HEK293 (cell line): Measurements from ENCODE around the gene MPZL2.

Source experiments
- CTCF ChIA-PET: fragments of 350-600 bp; formaldehyde crosslinking; extraction: SDS; loops from one replicate; lab custom pipeline; 2021; ENCODE audit warnings: antibody characterized with exemption; lab: Yijun Ruan, JAX
- POLR2A ChIA-PET: fragments of 300-600 bp; formaldehyde crosslinking; extraction: SDS; loops from one replicate; lab custom pipeline; 2020; ENCODE audit warnings: antibody characterized with exemption, inconsistent platforms; lab: Yijun Ruan, JAX
- H3K27ac ChIP-seq: fragments of 200-500 bp; sonication (Bioruptor generic); 2 replicates; pipeline ENCODE4 v1.5.1; 2014; ENCODE audit warnings: low read depth, low read length, control low read depth, inconsistent platforms; ENCODE audit errors: extremely low read depth
- H3K36me3 ChIP-seq, 2 experiments: fragments of 200-500 bp in 1 of 2; sonication (Bioruptor generic) in 1 of 2; 1 replicate in 1 of 2; 2 replicates in 1 of 2; pipeline ENCODE4 v1.5.1; 2014 to 2017; ENCODE audit warnings: inconsistent platforms in 2 of 2, low read length in 2 of 2; ENCODE audit not compliant: control insufficient read depth in 2 of 2, insufficient read depth in 1 of 2
- H3K4me1 ChIP-seq: fragments of 200-500 bp; sonication (Bioruptor generic); 2 replicates; pipeline ENCODE4 v1.5.1; 2014; ENCODE audit warnings: mild to moderate bottlenecking, low read length, inconsistent platforms; ENCODE audit not compliant: control insufficient read depth, insufficient read depth
- H3K4me3 ChIP-seq: 2 replicates; pipeline ENCODE4 v1.5.1; 2011; ENCODE audit warnings: low read depth, mild to moderate bottlenecking, control low read depth, low read length, moderate library complexity
- H3K9me3 ChIP-seq: fragments of 200-500 bp; sonication (Bioruptor generic); 2 replicates; pipeline ENCODE4 v1.5.1; 2014; ENCODE audit warnings: low read depth, low read length, inconsistent platforms; ENCODE audit not compliant: control insufficient read depth, insufficient read depth
- BCL11A ChIP-seq: fragments of 450-650 bp; formaldehyde crosslinking; IDR thresholded peaks from 2 replicates; pipeline ENCODE4 v1.5.1; 2016; ENCODE audit warnings: low read depth, missing biosample characterization, missing genetic modification characterization
- CTCF ChIP-seq: fragments of 450-650 bp; formaldehyde crosslinking; IDR thresholded peaks from 2 replicates; pipeline ENCODE4 v1.5.1; 2016; ENCODE audit warnings: missing biosample characterization, missing genetic modification characterization
- MEIS1 ChIP-seq: sonication (generic); formaldehyde crosslinking; IDR thresholded peaks from 2 replicates; pipeline ENCODE4 v1.8.1; 2022; ENCODE audit warnings: missing genetic modification reagents, mild to moderate bottlenecking, borderline replicate concordance
- TSHZ1 ChIP-seq: fragments of 450-650 bp; formaldehyde crosslinking; IDR thresholded peaks from 2 replicates; pipeline ENCODE4 v1.5.1; 2016; ENCODE audit warnings: missing biosample characterization, missing genetic modification characterization, borderline replicate concordance
- ZNF10 ChIP-seq: fragments of 450-650 bp; formaldehyde crosslinking; IDR thresholded peaks from 2 replicates; pipeline ENCODE4 v1.5.1; 2017; ENCODE audit warnings: missing biosample characterization, missing genetic modification characterization
- ZNF112 ChIP-seq: fragments of 450-650 bp; formaldehyde crosslinking; IDR thresholded peaks from 2 replicates; pipeline ENCODE4 v1.5.0; 2017; ENCODE audit warnings: missing biosample characterization, missing genetic modification characterization
- ZNF114 ChIP-seq: fragments of 450-650 bp; formaldehyde crosslinking; IDR thresholded peaks from 2 replicates; pipeline ENCODE4 v1.5.0; 2017; ENCODE audit warnings: missing biosample characterization, missing genetic modification characterization
- ZNF121 ChIP-seq: fragments of 450-650 bp; formaldehyde crosslinking; IDR thresholded peaks from 2 replicates; pipeline ENCODE4 v1.5.1; 2016; ENCODE audit warnings: missing biosample characterization, missing genetic modification characterization
- ZNF133 ChIP-seq: fragments of 450-650 bp; formaldehyde crosslinking; IDR thresholded peaks from 2 replicates; pipeline ENCODE4 v1.5.1; 2016; ENCODE audit warnings: missing biosample characterization, missing genetic modification characterization
- ZNF157 ChIP-seq: fragments of 450-650 bp; formaldehyde crosslinking; IDR thresholded peaks from 2 replicates; pipeline ENCODE4 v1.5.1; 2016; ENCODE audit warnings: missing biosample characterization, missing genetic modification characterization
- ZNF184 ChIP-seq: fragments of 450-650 bp; IDR thresholded peaks from 2 replicates; pipeline ENCODE4 v1.5.1; 2018; ENCODE audit warnings: missing biosample characterization, mild to moderate bottlenecking, missing genetic modification characterization
- ZNF324 ChIP-seq: fragments of 450-650 bp; formaldehyde crosslinking; IDR thresholded peaks from 2 replicates; pipeline ENCODE4 v1.5.1; 2016; ENCODE audit warnings: missing biosample characterization, missing genetic modification characterization
- ZNF335 ChIP-seq: fragments of 450-650 bp; formaldehyde crosslinking; conservative IDR thresholded peaks from 2 replicates; pipeline ENCODE4 v1.5.1; 2016; ENCODE audit warnings: missing biosample characterization, missing genetic modification characterization
- ZNF354C ChIP-seq: fragments of 450-650 bp; formaldehyde crosslinking; IDR thresholded peaks from 2 replicates; pipeline ENCODE4 v1.5.1; 2016; ENCODE audit warnings: missing biosample characterization, missing genetic modification characterization, low read depth, borderline replicate concordance
- ZNF394 ChIP-seq: fragments of 450-650 bp; formaldehyde crosslinking; IDR thresholded peaks from 2 replicates; pipeline ENCODE4 v1.5.1; 2016; ENCODE audit warnings: missing biosample characterization, missing genetic modification characterization, mild to moderate bottlenecking, moderate library complexity, borderline replicate concordance
- ZNF585B ChIP-seq: fragments of 450-650 bp; formaldehyde crosslinking; IDR thresholded peaks from 2 replicates; pipeline ENCODE4 v1.5.1; 2016; ENCODE audit warnings: missing biosample characterization, missing genetic modification characterization
- ZNF596 ChIP-seq: fragments of 450-650 bp; IDR thresholded peaks from 2 replicates; pipeline ENCODE4 v1.5.0; 2018; ENCODE audit warnings: missing biosample characterization, mild to moderate bottlenecking, missing genetic modification characterization, moderate library complexity
- ZNF704 ChIP-seq: fragments of 450-650 bp; formaldehyde crosslinking; IDR thresholded peaks from 2 replicates; pipeline ENCODE4 v1.5.1; 2016; ENCODE audit warnings: missing biosample characterization, missing genetic modification characterization

Gene MPZL2

GRCh38 chr11:118239509-118240205 is 24.4 kb downstream of the MPZL2 start:
- no peak overlapping the region for H3K27ac ChIP-seq
- CTCF ChIA-PET: interaction anchor here (0.6 to 1.2 kb wide), 3 partner anchors 20 to 1137 kb away, joined by 3 to 4 read pairs (median 3); no protein-coding TSS in a partner anchor
- no peak overlapping the region for H3K4me3 ChIP-seq
- POLR2A ChIA-PET: interaction anchor here (1.4 kb wide), 1 partner anchor 12 kb away, joined by 5 read pairs; the partner anchor contains the start of gene MPZL3
- H3K36me3 ChIP-seq: no peaks in the 10 kb centered on the region
- no peak for TF ChIP-seq ZNF10 (tag by site-specific recombination)
- TF ChIP-seq MEIS1 (CRISPR knock-in tag): no peak
- no peak for TF ChIP-seq BCL11A (tag by site-specific recombination)
- TF ChIP-seq ZNF585B (tag by site-specific recombination): no peak
- TF ChIP-seq ZNF335 (tag by site-specific recombination): no peak
- TF ChIP-seq ZNF354C (tag by site-specific recombination): no peak
- no peak for TF ChIP-seq ZNF114 (tag by site-specific recombination)
- TF ChIP-seq ZNF324 (tag by site-specific recombination): no peak
- no peak for TF ChIP-seq TSHZ1 (tag by site-specific recombination)
- no peak for TF ChIP-seq ZNF596
- no peak for TF ChIP-seq ZNF184 (tag by site-specific recombination)
- TF ChIP-seq ZNF704: no peak
- TF ChIP-seq ZNF157 (tag by site-specific recombination): no peak
- TF ChIP-seq CTCF (tag by site-specific recombination): no peak
- no peak for TF ChIP-seq ZNF112
- H3K4me1 ChIP-seq: no peaks in the 10 kb centered on the region
- H3K9me3 ChIP-seq: no peaks in the 10 kb centered on the region

- TF ChIP-seq ZNF394 (tag by site-specific recombination) (no peak), ZNF133 (no peak), ZNF121 (tag by site-specific recombination) (no peak), ZNF10 (tag by site-specific recombination) (no peak)
- Histone ChIP-seq H3K27ac (no peak overlapping the region), H3K36me3 (no peaks in the 10 kb centered on the region), H3K9me3 (no peaks in the 10 kb centered on the region), H3K4me3 (no peak overlapping the region), H3K4me1 (no peaks in the 10 kb centered on the region)
- ChIA-PET CTCF (interaction anchor here (0.6 to 1.2 kb wide), 2 partner anchors 21 to 1137 kb away, joined by 3 read pairs; no protein-coding TSS in a partner anchor), POLR2A (interaction anchor here (1.4 kb wide), 1 partner anchor 13 kb away, joined by 5 read pairs; the partner anchor contains the start of gene MPZL3)
Observed at GRCh38 chr11:118238929-118239328, 25.2 kb downstream of the MPZL2 start.
